ENCODE results near the gene TRIM29. TPM values are rescaled to one million over a fixed set of nuclear protein-coding genes. Genes with fewer than 3 reads are reported as not detected.

The TRIM29 gene
- total RNA-seq, 1 donor from 2014 or later, result not detected

DNA sequence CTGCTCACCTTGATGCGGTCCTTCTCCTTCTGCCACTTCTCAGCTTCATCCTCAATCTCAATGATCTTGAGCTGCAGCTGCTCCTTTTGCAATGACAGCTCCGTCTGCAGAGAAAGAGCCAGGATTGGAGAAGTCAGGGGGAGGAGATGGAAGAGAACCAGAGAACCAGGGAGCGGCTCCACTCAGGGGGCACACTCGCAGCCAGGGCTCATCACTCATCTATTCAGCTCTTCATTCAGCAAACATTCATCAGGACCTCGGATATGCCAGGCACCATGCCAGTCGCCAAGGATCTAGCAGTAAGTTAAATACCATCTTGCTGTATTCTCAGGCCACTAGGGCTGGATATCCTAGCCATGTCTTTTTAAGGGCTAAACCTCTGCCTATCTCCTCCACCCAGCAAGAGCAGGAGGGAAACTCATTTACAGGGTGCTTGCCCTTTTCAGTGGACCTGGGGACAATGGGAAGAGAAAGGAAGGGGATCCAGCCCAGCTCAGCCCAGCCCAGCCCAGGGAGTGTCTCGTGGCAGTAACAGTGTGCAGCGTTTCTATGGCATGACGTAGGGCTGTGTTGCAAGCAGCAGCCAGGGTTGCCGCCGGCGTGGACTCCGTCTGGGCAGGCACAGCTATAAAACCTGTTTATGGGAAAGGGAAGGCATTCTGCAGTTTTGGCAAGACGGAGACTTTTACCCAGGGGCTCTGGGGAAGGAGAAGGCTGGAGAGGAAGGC, 9.4 kb downstream of the TRIM29 start:
- intact Hi-C loops (cut with DNase I), result no loop called here
- ATAC-seq, result no peak
- peak; percentile 52 for DNase-seq (ENCODE audit: missing footprints)

DNA sequence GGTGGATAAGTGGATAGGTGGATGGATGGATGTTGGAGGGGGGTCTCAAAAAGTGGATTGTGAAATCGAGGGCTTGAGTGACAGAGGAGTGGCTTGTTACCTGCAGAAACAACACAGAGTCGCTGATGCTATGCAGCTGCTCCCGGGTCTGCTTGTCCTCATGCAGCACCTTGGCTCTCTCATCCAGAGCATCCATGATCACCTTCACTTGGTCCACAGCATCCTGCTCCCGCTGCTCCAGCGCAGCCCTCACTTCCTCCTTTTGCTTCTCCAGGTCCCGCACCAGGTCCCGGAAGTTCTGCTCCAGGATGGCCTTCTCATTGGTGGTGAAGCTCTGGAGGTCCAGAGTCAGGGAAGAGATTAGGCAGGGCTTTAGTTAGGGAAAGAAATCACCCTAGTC, 10.7 kb downstream of the TRIM29 start:
- ATAC-seq, result no peak
- intact Hi-C loops (cut with DNase I), result no loop called here
- DNase-seq (ENCODE audit: missing footprints), result peak; percentile 28

DNA sequence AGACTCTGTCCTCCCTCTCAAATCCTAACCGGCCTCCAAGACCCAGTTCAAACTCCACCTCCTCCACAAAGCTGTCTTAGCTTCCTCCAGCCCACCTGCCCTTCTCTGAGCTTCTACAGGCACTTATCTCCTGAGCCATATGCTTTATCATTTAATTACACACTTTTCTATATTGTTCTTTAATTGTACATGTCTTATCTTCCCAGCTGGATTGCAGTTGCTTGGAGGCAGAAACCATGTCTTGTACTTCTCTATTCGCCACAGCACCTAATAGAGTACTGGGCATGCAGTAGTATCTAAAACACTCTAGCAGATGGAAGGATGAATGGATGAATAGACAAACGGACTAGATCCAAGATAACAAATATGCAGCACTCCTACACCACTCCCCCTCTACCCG, 11.3 kb downstream of the TRIM29 start:
- intact Hi-C loops (cut with DNase I), result no loop called here
- DNase-seq (ENCODE audit: missing footprints) (no peak), ATAC-seq (no peak)

DNA sequence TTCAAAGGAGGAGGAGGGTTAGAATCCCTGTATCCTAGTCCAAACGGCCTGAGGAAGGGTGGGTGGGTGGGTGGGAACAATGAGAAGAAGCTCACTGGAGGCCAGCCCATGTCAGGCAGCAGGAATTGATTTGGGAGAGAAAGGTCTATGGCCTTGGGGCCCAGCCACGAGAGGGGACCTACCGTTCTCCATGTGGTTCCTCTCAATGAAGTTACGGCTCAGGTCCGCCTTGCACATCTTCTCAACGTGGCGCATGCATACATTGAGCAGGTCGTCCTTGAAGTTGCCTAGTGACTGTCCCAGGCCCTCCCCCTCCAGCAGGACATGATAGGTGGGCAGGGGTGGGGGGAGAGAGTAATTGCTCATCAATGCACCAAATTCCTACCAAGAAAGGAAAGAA, 12.4 kb downstream of the TRIM29 start:
- DNase-seq (ENCODE audit: missing footprints) (no peak), ATAC-seq (no peak)
- intact Hi-C loops (cut with DNase I), result no loop called here

DNA sequence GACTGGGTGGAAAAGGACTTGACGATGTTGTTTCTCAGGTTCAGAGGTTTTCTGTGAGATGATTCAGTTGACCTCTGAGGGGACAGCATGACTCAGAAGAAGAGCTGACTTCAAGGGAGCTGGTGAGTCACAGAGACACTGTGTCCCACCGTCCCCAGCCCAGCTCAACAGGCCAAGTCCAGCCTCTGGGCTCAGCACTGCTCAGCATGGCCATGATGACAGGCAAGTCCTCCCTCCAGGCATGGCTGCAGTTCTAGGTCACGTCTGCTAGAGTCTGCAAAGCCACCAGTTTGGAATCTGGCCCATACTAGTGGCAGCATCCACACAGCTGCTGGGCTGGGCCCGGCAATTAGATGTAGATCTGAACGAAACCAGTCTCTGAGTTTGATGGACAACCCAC, 12.9 kb downstream of the TRIM29 start:
- intact Hi-C loops (cut with DNase I), result no loop called here
- DNase-seq (ENCODE audit: missing footprints) (no peak), ATAC-seq (no peak)

GRCh38 chr11:120124355-120124754, 13.6 kb downstream of the TRIM29 start:
- intact Hi-C loops (cut with DNase I), result no loop called here
- DNase-seq (ENCODE audit: missing footprints), result no peak
- ATAC-seq, result no peak

GRCh38 chr11:120123946-120124345, 14.0 kb downstream of the TRIM29 start:
- intact Hi-C loops (cut with DNase I), result no loop called here
- ATAC-seq (no peak), DNase-seq (ENCODE audit: missing footprints) (no peak)

GRCh38 chr11:120122924-120123683, 14.8 kb downstream of the TRIM29 start:
- intact Hi-C loops (cut with DNase I), result no loop called here
- ATAC-seq (no peak), DNase-seq (ENCODE audit: missing footprints) (peak; percentile 25)

DNA sequence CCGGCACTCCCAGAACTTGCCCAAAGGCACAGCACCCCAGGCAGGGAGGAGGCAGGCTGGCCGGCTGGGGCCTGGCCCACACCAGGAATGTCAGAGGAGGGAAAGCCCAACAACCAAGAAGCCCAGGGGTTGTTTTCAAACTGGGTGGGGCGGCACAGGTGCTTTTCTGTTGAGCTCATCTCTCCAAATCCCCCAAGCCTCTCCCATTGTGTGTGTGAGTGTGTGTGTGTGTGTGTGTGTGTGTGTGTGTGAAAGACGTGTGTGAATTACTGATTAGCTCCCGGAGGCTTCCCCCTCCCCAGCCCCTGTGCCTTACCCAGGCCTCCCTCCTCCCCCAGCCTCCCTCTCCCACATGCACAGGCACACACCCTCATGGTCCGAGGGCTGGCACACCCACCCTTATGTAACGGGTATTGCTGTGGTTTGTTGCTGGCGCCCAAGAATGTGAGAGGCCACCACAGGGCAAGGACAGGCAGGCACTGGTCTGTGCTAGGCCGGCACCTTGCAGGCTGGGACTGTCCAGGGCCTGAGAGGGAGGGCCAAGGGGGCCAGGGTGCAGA, 15.9 kb downstream of the TRIM29 start:
- DNase-seq (ENCODE audit: missing footprints) (peak; percentile 64), ATAC-seq (no peak)
- intact Hi-C loops (cut with DNase I), result no loop called here

GRCh38 chr11:120121336-120121735, 16.6 kb downstream of the TRIM29 start:
- intact Hi-C loops (cut with DNase I), result no loop called here
- DNase-seq (ENCODE audit: missing footprints) (peak; percentile 40), ATAC-seq (no peak)

DNA sequence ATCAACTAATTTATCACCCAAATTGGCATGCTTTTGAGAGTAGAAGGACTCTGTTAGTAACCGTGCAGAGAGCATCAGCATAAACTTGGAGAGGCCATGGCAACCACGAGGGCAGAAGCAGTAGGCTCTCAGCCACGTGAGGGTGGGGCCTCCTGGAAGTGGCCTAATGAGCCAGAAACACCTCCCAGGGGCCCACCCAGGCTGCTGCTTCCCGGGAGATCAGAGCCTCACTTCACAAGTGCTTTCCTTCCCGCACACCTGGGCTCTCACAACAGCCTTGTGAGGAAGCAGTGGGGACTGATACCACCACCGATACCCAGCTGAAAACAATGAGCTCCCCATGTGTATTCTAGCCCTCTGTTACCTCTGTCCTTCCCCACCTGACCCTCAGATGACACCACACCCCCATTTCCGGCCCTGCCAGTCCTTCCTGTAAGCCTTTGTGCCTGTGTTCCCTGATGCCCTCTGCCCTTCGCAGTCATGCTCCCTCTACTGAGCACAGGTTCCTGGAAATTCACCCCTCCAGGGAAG, 17.0 kb downstream of the TRIM29 start:
- intact Hi-C loops (cut with DNase I), result no loop called here
- ATAC-seq, result no peak
- peak; percentile 25 for DNase-seq (ENCODE audit: missing footprints)

DNA sequence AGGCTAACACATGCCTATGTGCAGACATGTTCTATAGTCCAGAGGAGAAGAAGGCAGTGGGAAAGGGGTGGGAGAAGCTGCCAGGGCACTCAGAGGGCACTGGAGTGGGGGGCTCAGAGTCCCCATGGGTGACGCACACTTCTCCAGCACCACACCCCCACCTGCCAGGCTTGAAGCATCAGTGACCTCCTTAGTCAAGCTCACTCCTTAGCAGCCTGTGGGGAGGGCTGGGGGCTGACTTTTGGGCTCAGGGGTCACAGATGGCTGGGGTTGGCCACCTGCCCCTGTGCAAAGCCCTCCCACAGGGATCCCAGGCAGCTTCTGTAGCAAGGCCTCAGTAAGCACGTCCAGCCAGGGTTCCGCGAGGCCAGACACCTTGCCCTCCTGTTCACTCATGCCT, 18.8 kb downstream of the TRIM29 start:
- no peak for ATAC-seq
- intact Hi-C loops (cut with DNase I), result no loop called here
- peak; percentile 31 for DNase-seq (ENCODE audit: missing footprints)

DNA sequence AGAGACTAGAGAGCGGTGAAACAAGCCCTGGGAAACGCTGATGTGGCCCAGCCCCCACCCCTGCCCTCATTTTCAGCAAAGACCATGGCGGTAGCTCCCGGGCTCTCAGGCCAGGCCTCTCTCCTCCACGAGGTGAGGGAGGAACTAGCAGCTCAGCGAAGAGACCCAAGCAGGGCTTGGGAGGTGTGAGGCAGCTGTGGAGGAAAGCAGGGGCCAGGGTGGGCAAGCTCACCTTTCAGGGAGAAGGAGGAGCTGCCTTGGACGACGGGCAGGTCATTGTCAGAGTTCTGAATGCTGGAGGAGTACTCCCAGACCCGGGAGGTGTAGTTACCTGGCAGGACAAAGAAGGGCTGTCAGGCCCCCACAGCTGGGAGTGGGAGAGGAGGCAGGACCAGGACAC, 19.9 kb downstream of the TRIM29 start:
- ATAC-seq (no peak), DNase-seq (ENCODE audit: missing footprints) (peak; percentile 57)
- intact Hi-C loops (cut with DNase I), result no loop called here

DNA sequence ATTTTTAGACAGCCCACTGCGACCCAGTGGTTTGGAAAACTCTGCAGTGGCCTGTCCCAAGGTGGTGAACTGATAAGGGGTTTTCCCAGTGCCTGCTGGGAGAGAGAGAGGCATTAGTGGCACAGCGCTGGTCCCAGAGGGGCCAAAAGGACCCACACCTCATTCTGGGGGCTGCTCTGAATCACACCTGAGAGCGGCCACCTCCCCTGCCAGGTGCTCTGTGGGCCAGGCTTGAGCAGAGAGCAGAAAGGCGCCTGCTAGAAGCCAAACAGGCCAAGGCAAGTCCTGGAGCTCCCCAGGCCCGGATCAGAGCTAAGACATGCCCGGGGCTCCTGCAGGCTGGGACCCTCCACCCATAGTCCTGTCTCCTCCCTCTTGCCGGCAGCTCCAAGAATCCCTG, 20.9 kb downstream of the TRIM29 start:
- intact Hi-C loops (cut with DNase I), result no loop called here
- ATAC-seq (no peak), DNase-seq (ENCODE audit: missing footprints) (peak; percentile 58)

DNA sequence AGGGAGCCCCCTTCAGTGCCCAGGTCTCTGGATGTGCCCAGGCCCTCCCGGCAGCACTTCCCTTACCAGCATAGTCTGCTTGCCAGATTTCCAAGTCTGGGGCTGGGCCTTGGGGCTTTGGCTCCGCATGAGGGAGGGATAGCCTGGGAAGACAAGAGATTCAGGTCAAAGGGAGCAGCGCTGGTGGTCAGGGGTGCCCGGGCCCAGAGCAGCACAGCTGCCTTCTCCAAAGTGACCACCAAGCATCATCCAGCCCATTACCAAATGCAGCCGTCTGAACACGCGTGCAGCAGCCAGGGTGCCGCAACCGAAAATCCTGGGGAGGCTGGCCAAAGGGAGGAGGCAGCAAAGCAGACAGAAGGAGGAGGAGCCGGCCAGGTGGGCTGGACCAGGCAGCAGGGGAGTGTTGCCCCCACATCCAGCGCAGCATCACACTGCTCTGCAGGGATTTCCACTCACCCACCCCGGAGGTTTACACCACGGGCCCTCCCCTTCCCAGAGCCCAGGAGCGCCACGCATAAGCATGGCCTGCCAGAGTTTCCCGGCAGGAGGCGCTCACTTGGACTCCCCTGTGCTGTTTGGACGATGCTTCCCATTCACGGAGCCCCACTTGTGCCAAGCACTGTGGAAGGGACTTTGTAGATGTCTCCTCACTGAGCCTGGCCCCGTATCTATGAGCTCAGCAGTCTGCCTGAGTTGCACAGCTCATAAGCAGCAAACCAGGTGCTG, 22.5 kb downstream of the TRIM29 start:
- intact Hi-C loops (cut with DNase I), result no loop called here
- DNase-seq (ENCODE audit: missing footprints), result peak; percentile 58
- no peak for ATAC-seq

- ATAC-seq (no peak), DNase-seq (ENCODE audit: missing footprints) (no peak)
- intact Hi-C loops (cut with DNase I), result no loop called here
Measured at GRCh38 chr11:120112174-120112796, 25.6 kb downstream of the TRIM29 start.

DNA sequence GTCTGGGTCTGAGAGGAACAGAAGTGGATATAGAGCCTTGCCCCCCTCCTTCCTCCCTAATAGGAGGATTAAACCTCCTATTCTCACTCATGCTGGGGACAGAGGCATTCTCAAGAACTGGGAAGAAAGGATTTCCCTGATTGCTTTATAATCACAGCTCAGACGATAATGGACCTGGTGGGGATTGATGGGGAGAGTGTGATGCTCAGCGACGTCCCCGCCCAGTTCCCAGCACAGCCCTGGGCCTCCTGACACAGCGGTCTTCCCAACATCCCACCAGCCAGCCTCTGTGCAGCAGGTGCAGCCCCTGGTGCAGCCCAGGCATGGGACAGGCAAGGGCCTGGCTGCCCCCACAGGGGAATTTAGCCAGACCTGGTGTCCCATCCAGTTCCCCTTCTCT, 28.4 kb downstream of the TRIM29 start:
- ATAC-seq, result no peak
- intact Hi-C loops (cut with DNase I), result loop anchor here (5.0 kb wide), 1 partner anchor 382 kb away; the partner anchor contains the start of gene NECTIN1
- DNase-seq (ENCODE audit: missing footprints), result no peak

DNA sequence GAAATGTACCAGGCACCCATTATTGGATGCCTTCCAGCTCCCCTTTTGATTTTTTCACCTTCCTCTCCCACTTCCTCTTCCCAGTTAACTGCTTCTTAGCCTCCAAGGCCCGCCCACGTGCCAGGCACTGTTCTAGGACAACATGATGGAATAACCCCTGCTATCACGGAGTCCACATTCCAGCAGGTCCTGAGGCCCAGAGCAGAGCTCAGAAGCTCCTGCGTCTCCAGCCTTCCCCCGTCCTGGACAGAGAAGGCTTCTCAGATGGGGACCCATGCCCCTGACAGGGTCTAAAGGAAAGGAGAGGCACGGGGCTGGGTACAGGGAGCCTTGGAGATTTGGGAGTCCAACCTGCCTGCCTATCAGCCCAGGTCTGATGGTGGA, 29.1 kb downstream of the TRIM29 start:
- no peak for ATAC-seq
- no peak for DNase-seq (ENCODE audit: missing footprints)
- intact Hi-C loops (cut with DNase I), result loop anchor here (1.0 to 5.0 kb wide), 3 partner anchors 381 to 627 kb away; partner anchors contain the start of gene NECTIN1
